ENCODE data around the gene FSTL5.
"Not testable (repeated sequence)": the region's sequence is repeated elsewhere in the genome, so short reads cannot be mapped to it uniquely, and the experiment has no call there.

Gene FSTL5

DNA sequence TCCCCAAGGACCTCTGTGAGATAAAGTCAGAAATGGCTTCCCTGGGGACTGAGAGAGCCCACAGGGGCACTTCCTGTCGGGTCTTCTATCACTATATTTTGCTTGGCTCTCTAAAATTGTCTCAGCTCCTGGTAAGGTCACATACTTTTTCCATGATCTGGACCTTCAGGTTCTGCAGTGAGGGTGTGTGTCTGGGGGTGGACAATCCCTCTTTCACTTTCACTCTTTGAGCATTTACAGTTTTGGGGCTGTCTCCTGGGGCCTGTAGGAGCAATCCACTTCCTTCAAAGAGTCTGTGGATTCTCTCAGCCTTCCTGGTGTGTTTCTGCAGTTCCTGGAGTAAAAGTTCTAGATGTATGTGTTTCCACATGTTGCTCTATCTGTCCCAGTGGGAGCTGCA, 335.7 kb downstream of the FSTL5 start:
- DNase-seq = no peak

DNA sequence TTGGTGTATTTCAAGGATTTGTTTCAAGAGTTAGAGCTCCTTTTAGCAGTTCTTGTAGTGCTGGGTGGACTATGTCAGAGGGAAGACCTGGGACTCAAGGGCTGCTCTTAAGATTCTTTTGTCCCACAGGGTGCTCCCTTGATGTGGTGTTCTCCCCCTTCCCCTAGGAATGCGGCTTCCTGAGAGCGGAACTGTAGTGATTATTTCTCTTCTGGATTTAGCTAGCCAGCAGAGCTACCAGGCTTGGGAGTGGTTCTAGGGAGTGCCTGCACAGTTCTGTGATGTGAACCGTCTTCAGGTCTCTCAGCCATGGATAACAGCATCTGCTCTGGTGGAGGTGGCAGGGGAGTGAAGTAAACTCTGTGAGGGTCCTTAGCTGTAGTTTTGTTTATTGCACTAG, 336.8 kb downstream of the FSTL5 start:
- no peak for DNase-seq

DNA sequence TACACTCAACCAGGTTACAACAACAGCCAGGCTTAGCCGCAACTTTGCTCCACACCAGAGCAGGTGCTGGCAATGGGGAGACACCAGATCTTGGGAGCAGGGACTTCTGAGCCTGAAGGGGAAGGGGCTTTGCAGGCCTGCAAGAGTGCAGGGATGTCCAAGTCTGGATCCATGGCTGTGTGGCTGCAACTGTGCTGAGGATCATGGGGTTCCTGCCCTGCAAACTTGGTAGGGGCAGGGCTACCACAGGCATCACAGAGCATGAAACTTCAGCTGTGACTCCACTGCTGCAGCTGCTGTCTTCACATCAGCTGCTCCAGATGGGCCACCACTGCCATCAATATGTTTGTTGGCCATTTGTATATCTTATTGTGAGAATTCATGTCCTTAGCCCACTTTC, 340.4 kb downstream of the FSTL5 start:
- DNase-seq = no peak

DNA sequence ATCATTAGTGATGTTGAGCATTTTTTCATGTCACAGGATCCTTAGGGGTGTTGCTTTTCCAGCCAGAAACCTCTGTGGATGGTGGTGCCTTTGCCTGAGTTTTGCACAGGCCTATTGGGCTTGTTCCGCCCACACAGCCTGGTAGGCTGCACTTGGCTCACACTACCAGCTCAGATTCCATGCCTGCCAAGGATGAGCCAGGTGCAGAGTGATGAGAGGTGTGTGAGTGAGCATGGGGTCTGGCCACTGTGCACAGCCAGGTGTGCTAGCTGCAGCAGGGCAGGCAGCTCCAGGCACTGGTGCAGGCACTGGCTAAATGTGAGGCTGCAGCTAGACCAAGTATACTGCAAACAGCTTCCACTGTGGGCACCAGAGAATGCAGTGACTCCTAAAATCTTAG, 341.6 kb downstream of the FSTL5 start:
- DNase-seq = no peak

DNA sequence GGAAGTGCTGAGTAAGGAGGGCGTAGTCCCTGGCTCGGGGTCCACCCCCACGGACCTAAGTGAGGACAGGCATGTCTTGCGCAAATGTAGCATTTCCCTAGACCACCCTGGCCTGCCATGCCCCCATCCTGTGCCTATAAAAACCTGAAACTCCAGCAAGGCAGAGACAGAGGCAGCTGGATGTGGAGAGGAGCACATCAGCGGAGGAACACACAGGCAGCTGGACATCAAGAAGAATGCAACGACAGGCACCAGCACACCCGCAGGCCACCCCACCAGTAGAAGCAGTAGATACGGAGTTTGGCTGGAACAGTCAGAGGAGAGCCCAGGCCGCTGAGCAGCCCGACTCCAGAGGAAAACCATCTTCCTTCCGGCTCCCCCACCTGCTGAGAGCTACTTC, 345.9 kb downstream of the FSTL5 start:
- no peak for DNase-seq

DNA sequence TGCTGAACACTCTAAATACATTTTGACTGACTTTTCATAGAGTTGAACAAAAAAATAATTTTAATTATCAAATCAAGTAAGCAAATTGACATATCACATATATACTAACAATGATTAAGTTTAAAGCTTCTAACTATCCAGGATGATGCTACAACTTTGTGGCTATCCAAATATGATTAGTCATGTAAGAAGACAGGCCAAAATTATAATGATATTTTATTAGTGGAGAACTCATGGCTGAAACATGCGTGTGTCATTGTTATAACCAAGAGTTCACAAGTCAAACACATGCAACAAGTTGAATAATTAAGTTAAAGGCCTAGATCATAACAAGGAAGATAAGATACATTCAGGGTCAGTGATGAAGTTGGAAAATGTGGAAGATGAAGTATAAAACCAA, 346.8 kb downstream of the FSTL5 start:
- DNase-seq = no peak

DNA sequence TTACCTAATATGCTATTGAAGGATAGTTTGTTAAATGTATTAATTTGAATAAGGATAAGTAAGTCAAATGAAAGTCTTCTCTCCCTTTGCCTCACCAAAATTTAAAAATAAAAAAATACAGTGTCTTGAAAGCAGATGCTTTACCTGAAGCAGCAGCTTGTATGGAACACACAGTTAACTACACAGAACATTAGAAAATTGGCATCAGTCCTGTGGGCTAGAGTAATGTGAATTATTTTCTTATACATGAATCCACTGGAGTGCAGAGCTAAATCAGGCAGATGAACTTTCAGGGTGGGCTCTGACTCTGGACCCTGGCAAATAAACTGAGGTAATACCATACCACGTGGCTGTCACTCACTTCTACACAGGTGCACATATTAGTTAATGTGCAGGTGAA, 348.0 kb downstream of the FSTL5 start:
- DNase-seq = no peak

DNA sequence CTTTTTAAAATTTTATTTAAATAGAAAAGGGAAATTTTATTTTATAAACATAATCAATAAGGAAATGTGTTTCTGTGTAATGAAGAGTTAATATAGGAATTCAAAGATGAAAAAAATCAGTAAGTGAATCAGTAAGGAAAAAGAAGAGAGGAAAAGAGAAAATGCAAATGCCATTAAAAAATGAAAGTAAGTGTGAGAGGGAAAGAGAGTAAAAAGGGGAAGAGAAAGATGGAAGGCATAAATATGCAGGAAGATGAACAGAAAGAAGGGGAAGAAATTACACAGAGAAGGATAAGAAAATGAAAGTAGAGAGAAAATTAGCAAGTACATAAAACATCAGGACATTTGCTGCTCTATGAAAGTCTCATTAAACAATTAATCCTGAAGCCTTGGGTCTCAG, 349.9 kb downstream of the FSTL5 start:
- DNase-seq = no peak

DNA sequence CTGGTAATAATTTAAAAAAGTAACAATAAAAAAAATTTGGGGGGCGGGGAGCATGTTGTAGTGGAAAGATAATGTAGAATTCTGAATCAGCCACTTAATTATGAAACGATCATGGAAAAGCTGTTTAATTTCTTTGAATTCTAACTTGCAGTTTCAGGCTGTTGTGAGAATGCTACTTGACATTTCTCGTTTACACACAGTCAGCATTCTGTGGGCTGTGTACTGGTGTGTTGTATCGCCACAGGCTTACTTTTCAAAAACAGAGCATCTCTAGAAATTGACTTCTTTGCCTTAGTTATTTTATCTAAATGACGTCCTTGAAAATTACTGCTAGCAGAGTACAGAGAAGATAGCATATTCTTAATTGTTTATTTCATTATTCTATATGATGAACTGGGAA, 350.4 kb downstream of the FSTL5 start:
- no peak for DNase-seq

DNA sequence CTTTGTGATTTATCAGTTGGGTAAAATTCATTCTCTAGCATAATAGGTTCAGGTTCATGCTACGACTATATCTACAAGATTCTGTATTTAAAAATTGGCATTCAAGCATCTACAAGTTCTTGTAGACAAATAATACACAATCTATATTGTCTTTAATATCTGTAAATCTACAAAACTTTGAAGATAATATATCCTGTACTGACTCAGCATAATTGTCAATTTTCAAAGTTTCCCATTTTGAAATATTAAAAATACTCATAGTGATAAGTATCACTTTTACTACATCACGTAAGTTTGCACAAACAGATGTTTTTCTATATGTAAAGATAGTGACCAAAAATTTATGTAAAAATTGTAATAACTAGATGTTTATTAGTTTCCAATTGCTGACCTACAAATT, 360.6 kb downstream of the FSTL5 start:
- DNase-seq = no peak

DNA sequence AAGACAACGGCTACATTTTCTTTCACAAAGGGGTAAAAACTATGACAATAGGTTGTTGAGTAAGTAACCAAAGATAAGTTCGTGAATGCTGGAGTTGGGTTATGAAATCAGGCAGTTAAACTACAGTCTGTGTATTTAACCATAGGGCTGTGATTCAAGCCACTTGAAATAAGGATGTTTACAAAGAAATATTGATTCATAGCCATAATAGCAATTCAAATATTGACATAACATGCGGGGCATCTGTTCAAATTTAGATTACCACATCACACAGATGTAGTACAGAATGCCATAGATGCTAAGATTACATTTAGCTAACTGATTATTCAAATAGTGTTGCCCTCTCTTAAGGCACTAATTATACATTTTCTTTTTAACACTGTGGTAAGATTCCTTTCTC, 364.1 kb downstream of the FSTL5 start:
- DNase-seq = peak; percentile 81

DNA sequence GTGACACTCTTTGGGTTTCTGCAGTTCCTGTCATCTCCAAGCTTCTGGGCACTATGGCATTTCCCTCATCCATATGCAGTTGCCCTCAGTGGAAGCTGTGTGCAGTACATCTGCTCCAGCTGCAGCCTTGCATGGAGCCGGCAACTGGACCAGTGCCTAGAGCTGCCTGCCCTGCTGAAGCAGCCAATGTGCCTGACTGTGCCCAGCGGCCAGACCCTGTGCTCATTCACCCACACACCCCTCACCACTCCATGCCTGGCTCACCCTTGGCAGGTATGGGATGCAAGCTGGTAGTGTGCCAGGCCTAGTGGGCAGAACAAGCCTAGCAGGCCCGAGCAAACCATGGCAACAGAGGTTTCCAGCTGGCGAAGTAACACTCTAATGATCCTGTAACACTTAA, 370.8 kb downstream of the FSTL5 start:
- no peak for DNase-seq

DNA sequence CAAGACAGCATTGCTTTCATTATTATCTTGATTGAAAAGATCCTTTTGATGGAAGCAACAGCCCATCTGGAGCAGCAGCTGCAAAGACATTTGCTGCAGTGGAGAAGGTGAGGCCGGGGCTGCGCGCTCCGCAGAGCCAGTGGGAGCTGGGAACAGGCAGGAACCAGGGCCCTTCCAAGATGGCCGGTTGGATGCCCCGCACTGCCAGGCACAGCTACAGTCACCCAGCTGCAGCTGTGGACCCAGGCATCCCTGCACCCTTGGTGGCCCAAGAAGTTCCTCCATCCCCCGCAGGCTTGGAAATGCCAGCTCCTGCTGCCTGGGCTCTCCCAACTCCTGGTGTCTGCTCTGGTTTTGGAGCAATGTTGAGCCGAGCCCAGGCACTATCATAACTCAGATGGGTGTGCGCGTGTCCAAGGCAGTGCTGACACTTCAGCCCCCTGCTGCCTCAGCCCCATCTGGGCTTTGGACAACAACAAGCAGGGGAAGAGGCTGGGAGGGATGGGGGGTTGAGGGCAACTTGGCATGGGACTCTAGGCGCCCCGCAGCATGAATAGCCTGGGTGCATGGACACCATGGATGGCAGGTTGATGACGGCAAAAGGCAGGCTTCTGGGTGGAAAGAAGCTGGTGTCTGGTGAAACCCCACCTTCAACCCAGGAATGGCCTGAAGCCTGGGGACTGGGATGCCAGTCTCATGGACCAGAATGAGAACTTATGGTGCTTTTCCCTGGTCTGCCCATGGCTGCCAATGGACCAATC, 371.8 kb downstream of the FSTL5 start:
- DNase-seq = no peak

DNA sequence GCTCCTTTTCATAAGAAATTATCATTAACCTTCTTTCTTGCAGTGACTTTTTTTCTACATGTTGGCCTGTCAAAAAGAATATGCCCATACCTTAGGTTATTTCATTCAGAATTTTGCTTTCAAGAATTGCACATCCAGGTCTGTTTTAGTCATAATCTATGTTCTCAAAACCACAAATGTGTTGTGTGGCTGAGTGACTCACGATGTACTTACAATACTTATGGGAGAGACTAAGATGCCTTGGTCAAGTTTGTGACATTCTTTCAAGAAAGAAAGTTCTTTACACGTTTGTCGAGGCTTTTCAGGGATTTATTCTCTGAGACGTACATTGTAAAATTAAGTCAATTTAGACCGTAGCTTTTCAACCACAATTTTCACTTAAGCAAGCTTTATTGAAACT, 396.7 kb downstream of the FSTL5 start:
- no peak for DNase-seq

DNA sequence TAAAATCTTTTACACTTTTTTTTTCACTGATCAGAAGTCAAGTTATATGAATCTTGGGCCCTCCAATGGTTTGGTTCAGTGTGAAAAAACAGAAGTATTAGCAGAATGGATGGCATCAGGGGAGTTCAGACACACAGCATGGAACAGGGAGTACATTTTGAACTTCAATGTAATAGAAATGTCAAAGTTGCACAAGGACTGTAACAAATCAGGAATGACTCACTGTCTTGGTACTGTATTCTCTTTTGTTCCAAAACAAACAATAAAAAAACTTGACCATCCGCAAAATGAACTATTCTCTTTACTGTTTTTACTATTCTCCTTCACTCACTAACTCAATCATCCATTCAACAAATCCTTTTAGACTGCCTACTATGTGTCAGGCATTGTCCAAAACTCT, 401.0 kb downstream of the FSTL5 start:
- DNase-seq = no peak

DNA sequence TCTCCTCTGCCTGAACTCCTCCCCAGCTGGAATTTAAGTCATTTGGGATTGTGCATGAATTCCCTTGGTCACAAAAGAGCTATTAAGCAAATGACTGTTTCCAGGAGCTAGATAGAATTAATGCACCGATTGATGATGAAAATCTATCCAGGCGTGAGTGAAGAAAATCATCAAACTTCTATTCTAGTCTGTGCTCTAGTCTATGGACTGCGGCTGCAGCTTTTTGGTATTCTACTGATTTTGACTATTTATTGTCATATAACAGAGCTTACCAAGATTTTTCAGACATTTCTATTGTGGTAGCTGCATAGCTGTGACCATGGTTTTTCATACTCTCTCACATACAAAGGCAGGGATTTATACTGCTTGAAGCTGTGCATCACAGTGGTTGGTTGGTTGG, 403.8 kb downstream of the FSTL5 start:
- DNase-seq = no peak

DNA sequence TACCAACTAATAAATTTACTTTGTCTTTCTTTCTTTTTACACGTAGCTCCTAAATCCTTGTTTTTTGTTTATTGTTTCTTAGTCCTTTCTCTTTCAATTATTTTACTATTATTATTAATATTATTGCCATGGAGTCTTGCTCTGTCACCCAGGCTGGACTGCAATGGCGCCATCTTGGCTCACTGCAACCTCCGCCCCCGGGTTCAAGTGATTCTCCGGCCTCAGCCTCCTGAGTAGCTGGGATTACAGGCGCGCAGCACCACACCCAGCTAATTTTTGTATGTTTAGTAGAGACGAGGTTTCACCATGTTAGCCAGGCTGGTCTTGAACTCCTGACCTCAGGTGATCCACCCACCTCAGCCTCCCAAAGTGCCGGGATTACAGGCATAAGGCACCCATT, 405.4 kb downstream of the FSTL5 start:
- not testable (repeated sequence) for DNase-seq

DNA sequence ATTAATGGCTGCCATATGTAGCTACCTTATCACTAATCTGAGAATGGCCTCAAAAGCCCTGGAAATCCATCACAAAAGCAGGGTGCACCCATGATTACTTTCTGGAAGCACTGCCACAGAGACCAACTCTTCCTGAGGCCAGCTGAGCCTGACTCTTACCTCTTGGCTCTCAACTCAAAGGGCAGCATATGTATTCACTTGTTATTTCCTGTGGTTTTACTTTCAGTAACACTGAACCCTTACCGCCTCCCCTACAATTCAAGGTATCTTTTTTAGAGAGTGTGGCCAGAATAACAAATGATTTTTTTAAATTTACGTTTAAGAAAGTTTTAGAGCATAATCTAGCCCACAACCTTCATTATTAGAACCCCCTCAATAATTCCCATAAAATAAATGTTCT, 434.9 kb downstream of the FSTL5 start:
- DNase-seq = no peak

DNA sequence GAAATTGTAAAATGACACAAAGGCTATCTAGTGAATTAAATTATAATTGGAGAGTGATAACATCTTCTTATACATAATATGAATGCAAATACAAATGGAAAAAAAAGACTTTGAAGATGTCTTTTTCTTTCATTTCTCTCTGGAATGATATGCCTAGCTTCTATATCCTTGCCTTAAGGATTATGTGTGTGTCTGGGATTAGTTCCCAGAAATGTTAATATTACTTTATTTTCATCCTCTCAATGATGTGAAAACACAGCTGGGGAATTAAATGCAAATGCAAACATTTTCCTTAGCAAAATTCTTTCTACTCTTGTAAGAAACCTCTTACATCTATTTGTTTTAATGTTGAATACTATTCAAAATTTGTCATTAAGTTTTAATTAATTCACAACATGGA, 441.9 kb downstream of the FSTL5 start:
- no peak for DNase-seq

DNA sequence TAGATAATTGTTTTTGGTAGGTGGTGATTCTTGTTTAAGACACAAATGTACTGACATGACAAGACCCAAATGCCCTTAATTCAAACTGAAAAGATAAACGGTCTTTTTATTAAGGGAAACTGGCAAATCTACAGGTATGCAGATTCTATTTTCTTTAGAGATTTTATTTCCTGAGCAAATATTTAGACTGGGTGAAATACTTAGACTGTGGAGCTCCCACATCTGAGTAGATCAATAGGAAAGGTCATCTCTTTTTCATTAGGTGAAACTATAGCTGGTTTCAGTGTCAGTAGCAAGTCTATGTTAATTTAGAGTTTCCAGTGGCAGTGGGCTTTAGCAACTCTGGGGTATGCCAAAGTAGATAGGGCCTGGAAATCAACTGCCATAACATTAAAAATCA, 446.7 kb downstream of the FSTL5 start:
- DNase-seq = no peak

DNA sequence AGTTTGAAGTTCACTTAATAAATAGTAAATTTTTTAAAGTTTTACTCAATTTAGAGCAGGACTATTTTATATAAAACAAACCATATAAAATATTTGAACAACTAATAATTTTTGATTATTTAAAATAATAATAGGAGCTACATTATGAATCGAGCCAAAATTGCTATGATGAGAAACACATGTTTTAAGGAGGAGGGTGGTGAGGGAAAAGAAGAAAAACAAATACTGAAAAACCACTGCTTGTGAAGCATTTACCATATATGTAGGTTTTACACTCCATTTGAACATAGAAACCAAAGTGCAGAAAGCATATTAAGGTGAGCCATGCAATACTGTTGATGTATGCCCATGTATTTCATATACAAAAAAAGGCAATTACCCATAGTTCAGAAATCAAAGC, 448.9 kb downstream of the FSTL5 start:
- no peak for DNase-seq

DNA sequence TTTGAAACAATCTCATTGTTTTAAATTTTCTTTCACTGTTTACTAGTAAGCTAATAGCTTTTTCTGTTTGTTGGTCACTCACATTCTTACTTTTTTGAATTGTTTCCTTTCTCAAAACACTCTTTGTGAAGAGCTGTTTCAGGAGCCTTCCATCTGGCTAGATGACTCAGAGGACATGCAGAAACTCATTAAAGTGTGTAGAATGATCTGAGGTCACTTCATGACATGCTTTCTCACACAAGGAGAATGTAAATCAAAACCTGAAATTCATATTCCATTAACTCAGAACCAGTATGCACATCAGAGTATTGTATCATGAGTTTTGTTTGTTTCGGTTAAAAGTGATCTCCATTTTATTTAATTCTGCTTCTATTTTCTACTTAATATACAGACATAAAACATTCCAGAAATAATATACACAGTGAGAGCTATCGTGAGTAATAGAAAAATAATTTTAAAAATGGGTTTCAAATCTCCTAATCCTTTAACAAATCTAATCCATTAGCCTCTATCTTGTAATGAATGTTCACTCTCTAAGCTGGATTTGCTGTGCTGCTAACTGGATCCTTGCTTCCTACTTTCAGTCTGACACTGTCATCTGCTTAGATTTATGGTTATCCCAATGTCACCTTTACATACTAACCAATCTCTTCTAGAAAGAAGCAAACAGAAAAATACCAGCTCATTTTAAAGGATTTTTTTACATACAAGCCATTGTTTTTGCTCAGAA, 449.6 kb downstream of the FSTL5 start:
- no peak for DNase-seq

DNA sequence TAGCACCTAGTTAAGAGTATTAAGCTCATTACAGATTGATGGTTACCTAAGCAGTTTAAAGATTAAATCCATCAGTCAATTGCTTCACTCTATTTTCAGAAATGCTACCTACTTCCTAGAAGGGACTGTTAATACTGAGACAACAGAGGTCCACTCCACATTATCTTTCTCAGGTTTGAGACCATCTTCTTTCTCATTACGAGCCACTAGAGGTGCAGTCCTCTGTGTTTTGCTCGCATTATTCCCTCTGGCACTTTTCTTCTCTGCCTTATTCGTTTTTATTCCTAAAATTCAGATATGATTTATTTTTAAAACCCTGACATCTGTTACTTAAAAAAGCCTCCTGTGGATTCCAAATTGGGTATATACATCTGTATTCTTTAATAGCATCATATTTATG, 459.1 kb downstream of the FSTL5 start:
- DNase-seq = no peak

DNA sequence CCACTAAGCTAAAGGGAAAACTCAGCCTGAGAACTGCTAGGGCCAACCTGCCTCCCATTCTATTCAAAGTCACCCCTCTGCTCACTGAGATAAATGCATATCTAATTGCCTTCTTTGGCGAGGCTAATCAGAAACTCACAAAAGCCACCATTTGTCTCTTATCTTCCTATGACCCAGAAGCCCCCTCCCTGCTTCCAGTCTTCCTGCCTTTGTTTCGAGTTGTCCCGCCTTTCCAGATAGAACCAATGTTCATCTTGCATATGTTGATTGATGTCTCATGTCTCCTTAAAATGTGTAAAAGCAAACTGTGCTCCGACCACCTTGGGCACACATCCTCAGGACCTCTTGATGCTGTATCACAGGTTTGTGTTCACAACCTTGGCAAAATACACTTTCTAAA, 459.8 kb downstream of the FSTL5 start:
- DNase-seq = no peak

DNA sequence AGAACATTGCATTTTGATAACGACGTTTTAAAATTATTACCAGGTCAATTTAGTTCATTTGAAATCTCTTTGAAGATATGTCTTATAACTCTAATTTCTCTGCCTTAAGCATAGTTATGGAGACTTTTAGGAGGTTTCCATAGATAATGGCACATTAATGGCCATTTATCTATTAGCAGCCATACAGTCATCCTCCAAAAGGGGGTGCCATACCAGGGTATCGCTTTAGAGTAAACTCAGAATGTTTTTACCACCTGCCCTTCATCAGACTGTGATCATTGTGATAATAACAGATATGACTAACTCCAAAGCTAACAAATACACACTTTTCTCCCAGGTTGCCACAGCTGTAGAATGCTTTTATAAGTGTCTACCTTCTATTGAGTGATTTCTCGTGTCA, 461.5 kb downstream of the FSTL5 start:
- no peak for DNase-seq
